ENCODE data around the gene PATE1. TPM values are rescaled to one million over a fixed set of nuclear protein-coding genes. Genes with fewer than 3 reads are reported as not detected.

The PATE1 gene
- total and polyA plus RNA-seq, 7 donors = not detected

GRCh38 chr11:125724125-125724524 lies 22.0 kb upstream of the PATE1 start:
- H3K4me1 ChIP-seq = no peaks in the 10 kb centered on the region
- H3K36me3 ChIP-seq = no peaks in the 10 kb centered on the region
- intact Hi-C loops (cut with DNase I) = no loop called here

DNA sequence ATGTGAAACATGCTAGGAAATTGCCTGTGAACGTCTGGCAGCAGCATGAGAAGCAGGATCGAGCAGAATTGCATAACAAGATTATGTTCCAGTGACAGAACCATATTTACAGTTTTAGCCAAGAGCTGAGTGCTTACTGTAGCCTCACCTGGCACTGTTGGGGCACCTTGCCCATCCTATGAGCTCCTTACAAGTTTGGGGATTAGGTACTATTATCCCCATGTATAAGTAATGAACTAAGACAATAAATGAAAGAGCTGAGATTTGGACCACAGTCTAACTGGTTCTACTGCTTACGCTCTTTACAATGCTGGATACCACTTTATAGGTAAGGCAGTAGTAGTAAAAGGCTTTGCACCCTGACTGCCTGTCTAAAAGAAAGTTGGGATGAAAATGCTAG lies 17.1 kb upstream of the PATE1 start:
- Histone ChIP-seq H3K4me3 (no peak overlapping the region), H3K36me3 (no peaks in the 10 kb centered on the region), H3K27ac (no peak overlapping the region), H3K4me1 (no peaks in the 10 kb centered on the region), H3K9me3 (no peaks in the 10 kb centered on the region), H3K27me3 (no peaks in the 10 kb centered on the region)
- intact Hi-C loops (cut with DNase I) = no loop called here
- TF ChIP-seq POLR2AphosphoS5 (IDR thresholded peaks at IDR 0.05) (no peak), POLR2A (IDR thresholded peaks at IDR 0.05) (no peak), CTCF (IDR thresholded peaks at IDR 0.05) (no peak), EP300 (IDR thresholded peaks at IDR 0.05) (no peak)
- no peak for DNase-seq
- WGBS, 2 donors = 61 to 73% methylated on average over 3 of the region's 3 CpGs

More at GRCh38 chr11:125724125-125724524, 22.0 kb upstream of the PATE1 start:
- H3K27me3 ChIP-seq = no peaks in the 10 kb centered on the region
- DNase-seq = no peak
- H3K4me3 ChIP-seq = no peak overlapping the region
- WGBS, 2 donors = 93 to 94% methylated on average over 1 of the region's 1 CpG
- H3K27ac ChIP-seq = no peak overlapping the region
- TF ChIP-seq CTCF (IDR thresholded peaks at IDR 0.05) (no peak), POLR2A (IDR thresholded peaks at IDR 0.05) (no peak), EP300 (IDR thresholded peaks at IDR 0.05) (no peak), POLR2AphosphoS5 (IDR thresholded peaks at IDR 0.05) (no peak)
- H3K9me3 ChIP-seq = no peaks in the 10 kb centered on the region

DNA sequence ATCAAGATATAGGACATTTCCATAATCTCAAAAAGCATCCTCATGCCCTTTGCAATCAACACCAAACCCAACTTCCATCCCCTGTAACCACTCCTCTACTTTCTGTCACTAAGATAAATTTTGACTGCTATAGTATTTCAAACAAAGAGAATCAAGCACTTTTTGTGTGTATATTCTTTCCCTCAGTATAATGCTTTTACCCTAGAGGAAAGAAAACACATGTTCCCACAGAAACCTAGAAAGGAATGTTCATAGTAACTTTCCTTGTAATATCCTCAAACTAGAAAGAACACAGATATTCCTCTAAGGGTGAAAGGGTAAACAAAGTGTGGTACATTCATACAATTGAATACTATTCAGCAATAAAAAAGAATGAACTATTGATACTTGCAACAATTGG lies 5.5 kb upstream of the PATE1 start:
- intact Hi-C loops (cut with DNase I) = no loop called here
- Histone ChIP-seq H3K9me3 (no peaks in the 10 kb centered on the region), H3K4me1 (no peaks in the 10 kb centered on the region), H3K27me3 (no peaks in the 10 kb centered on the region), H3K36me3 (no peaks in the 10 kb centered on the region), H3K27ac (no peak overlapping the region), H3K4me3 (no peak overlapping the region)
- TF ChIP-seq EP300 (IDR thresholded peaks at IDR 0.05) = no peak
- TF ChIP-seq POLR2A (IDR thresholded peaks at IDR 0.05) = no peak
- no peak for TF ChIP-seq POLR2AphosphoS5 (IDR thresholded peaks at IDR 0.05)
- no peak for TF ChIP-seq CTCF (IDR thresholded peaks at IDR 0.05)
- no peak for DNase-seq

DNA sequence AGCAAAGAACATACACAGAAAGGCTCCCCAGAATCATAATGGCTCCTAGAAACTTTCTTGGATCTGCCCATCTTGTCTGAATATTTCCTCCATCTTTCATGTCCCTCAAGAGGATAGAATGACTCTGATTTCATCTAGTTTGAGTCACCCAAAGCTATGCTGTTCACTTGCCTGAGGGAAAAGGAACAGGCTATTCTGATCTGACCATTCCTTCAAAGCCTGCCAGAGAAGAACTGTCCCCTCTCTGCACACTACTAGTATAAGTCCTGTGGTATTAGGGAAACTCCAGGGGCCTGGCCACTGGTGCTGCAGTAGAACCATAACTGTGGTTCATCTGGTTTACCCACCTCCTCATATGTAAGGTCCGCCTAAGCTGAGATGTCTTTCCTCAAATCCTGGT lies 2.4 kb upstream of the PATE1 start:
- Histone ChIP-seq H3K36me3 (no peaks in the 10 kb centered on the region), H3K4me1 (no peaks in the 10 kb centered on the region), H3K27me3 (no peaks in the 10 kb centered on the region), H3K4me3 (no peak overlapping the region), H3K9me3 (no peaks in the 10 kb centered on the region), H3K27ac (no peak overlapping the region)
- TF ChIP-seq EP300 (IDR thresholded peaks at IDR 0.05) (no peak), CTCF (IDR thresholded peaks at IDR 0.05) (no peak), POLR2A (IDR thresholded peaks at IDR 0.05) (no peak), POLR2AphosphoS5 (IDR thresholded peaks at IDR 0.05) (no peak)
- 88 to 95% methylated on average over 1 of the region's 1 CpG for WGBS, 2 donors
- DNase-seq = no peak
- intact Hi-C loops (cut with DNase I) = no loop called here

DNA sequence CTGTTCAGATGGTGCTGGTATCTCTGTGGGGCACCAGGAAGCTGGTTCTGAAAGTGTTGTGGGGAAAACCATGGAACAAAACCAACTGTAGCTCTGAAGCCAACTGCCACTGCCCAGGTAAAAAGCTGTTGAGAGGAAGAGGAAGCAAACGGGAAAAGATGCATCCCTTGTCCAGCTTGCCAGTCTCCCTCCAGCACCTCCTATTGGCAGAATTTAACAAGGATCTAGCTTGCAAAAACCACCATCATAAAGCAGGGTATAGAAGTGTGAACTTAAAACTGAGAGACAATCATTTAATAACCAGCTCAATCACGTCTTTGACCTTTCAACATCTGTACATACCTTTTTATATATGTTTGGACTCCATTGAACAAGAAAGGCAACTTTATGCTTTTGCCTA lies 4.5 kb downstream of the PATE1 start:
- Histone ChIP-seq H3K4me3 (no peak overlapping the region), H3K4me1 (no peaks in the 10 kb centered on the region), H3K27ac (no peak overlapping the region), H3K9me3 (no peaks in the 10 kb centered on the region), H3K27me3 (no peaks in the 10 kb centered on the region), H3K36me3 (no peaks in the 10 kb centered on the region)
- no peak for TF ChIP-seq POLR2AphosphoS5 (IDR thresholded peaks at IDR 0.05)
- TF ChIP-seq EP300 (IDR thresholded peaks at IDR 0.05) = no peak
- TF ChIP-seq POLR2A (IDR thresholded peaks at IDR 0.05) = no peak
- TF ChIP-seq CTCF (IDR thresholded peaks at IDR 0.05) = no peak
- no peak for DNase-seq
- WGBS, 2 donors = 29 to 46% methylated on average over 2 of the region's 2 CpGs
- intact Hi-C loops (cut with DNase I) = no loop called here
